AG20443 (cell line): Measurements from ENCODE around the gene MAN2B1.
A peak's percentile ranks its signal among the peaks of the same experiment; 100 is the strongest.
"Not testable (repeated sequence)": the region's sequence is repeated elsewhere in the genome, so short reads cannot be mapped to it uniquely, and the experiment has no call there.

ENCODE experiments used
- DNase-seq: peaks from one replicate; pipeline ENCODE4 v3.0.0; 2012; ENCODE audit warnings: low spot score, mixed read lengths

Gene MAN2B1

GRCh38 chr19:12657966-12658365, 8.6 kb downstream of the MAN2B1 start:
- DNase-seq = no peak

GRCh38 chr19:12656899-12657571, 9.5 kb downstream of the MAN2B1 start:
- peak; percentile 35 for DNase-seq

- no peak for DNase-seq
These were observed 11.0 kb downstream of the MAN2B1 start for GRCh38 chr19:12655546-12655945.

GRCh38 chr19:12652219-12652618, 14.3 kb downstream of the MAN2B1 start:
- DNase-seq = no peak

- peak; percentile 4 for DNase-seq
These were observed 16.6 kb downstream of the MAN2B1 start for GRCh38 chr19:12649941-12650340.

- peak; percentile 25 for DNase-seq
These were observed 18.5 kb downstream of the MAN2B1 start for GRCh38 chr19:12648088-12648487.

GRCh38 chr19:12647490-12648071, 19.0 kb downstream of the MAN2B1 start:
- peak; percentile 84 for DNase-seq

GRCh38 chr19:12647047-12647446, 19.5 kb downstream of the MAN2B1 start:
- peak; percentile 7 for DNase-seq

GRCh38 chr19:12646551-12646950, 20.0 kb downstream of the MAN2B1 start:
- peak; percentile 13 for DNase-seq

GRCh38 chr19:12643716-12644115, 22.8 kb downstream of the MAN2B1 start:
- DNase-seq = not testable (repeated sequence)

GRCh38 chr19:12642506-12642905, 24.0 kb downstream of the MAN2B1 start:
- DNase-seq = no peak

- DNase-seq = peak; percentile 7
These were observed 25.1 kb downstream of the MAN2B1 start for GRCh38 chr19:12641456-12641855.

- peak; percentile 95 for DNase-seq
These were observed 26.5 kb downstream of the MAN2B1 start for GRCh38 chr19:12639901-12640613.

- DNase-seq = no peak
These were observed 27.8 kb downstream of the MAN2B1 start for GRCh38 chr19:12638611-12639182.

- no peak for DNase-seq
These were observed 29.9 kb downstream of the MAN2B1 start for GRCh38 chr19:12636631-12637030.

GRCh38 chr19:12629215-12629614, 37.3 kb downstream of the MAN2B1 start:
- no peak for DNase-seq

- DNase-seq = no peak
These were observed 38.2 kb downstream of the MAN2B1 start for GRCh38 chr19:12628040-12629022.

GRCh38 chr19:12626958-12627357, 39.6 kb downstream of the MAN2B1 start:
- no peak for DNase-seq

GRCh38 chr19:12623361-12624031, 43.0 kb downstream of the MAN2B1 start:
- DNase-seq = no peak

GRCh38 chr19:12621253-12622024, 45.1 kb downstream of the MAN2B1 start:
- DNase-seq = not testable (repeated sequence)
